K562 (cell line): ENCODE results near the gene HECW1. TPM values are rescaled to one million over a fixed set of nuclear protein-coding genes. Genes with fewer than 3 reads are reported as not detected.

Experiments used
- ATAC-seq: fragments of 200-7000 bp; cut with Tn5 transposase; 3 replicates; pipeline ENCODE4 v1.9.1; 2020; ENCODE audit warnings: moderate library complexity
- BruUV-seq: library from RNA; stranded (reverse); fragments of 400-500 nt; replicated peaks from 2 replicates; lab custom pipeline; 2021; lab: Mats Ljungman, UMichigan
- CTCF ChIA-PET: fragments of 300-600 bp; formaldehyde crosslinking; extraction: SDS; loops from one replicate; lab custom pipeline; 2021; ENCODE audit warnings: low intra/inter-chr PET ratio; lab: Yijun Ruan, JAX
- POLR2A ChIA-PET: fragments of 300-600, 350-650 bp; sonication (Branson Sonifier 250); formaldehyde crosslinking; extraction: SDS; loops from one replicate; lab custom pipeline; 2021; ENCODE audit warnings: antibody characterized with exemption, inconsistent platforms; lab: Yijun Ruan, JAX
- DNase-seq, 4 experiments: peaks; one replicate each; pipeline versions ENCODE4 v3.0.0 to v3.0.0-alpha.2; 2011 to 2018; ENCODE audit warnings: low spot score in 3 of 4, mixed read lengths in 3 of 4; ENCODE audit errors: extremely low read depth in 1 of 4
- FAIRE-seq: peaks from 2 replicates; lab custom pipeline; 2011; peaks lifted over from hg19 to GRCh38; lab: Jason Lieb, UNC
- H2AFZ ChIP-seq: 2 replicates; pipeline ENCODE4 v1.6.0; 2011; ENCODE audit warnings: low read depth, low read length, control low read depth, inconsistent platforms
- H3K27ac ChIP-seq: fragments of 200-600 bp; 3 replicates; pipeline ENCODE4 v1.8.0; 2011; ENCODE audit warnings: low read depth, mild to moderate bottlenecking, control low read depth, inconsistent platforms, low read length, moderate library complexity, mixed read lengths; ENCODE audit errors: extremely low read depth
- H3K27me3 ChIP-seq, 2 experiments: fragments of 300-600 bp in 1 of 2; 2 replicates in 1 of 2; 3 replicates in 1 of 2; pipeline versions ENCODE4 v1.6.0 to v1.8.0; 2011; ENCODE audit warnings: inconsistent platforms in 2 of 2, low read length in 2 of 2, mild to moderate bottlenecking in 1 of 2, mixed read lengths in 1 of 2, moderate library complexity in 1 of 2; ENCODE audit not compliant: control insufficient read depth in 2 of 2, insufficient read depth in 2 of 2
- H3K36me3 ChIP-seq: fragments of 300-600 bp; 3 replicates; pipeline ENCODE4 v1.8.0; 2011; ENCODE audit warnings: mild to moderate bottlenecking, low read length, inconsistent platforms; ENCODE audit not compliant: control insufficient read depth, insufficient read depth
- H3K4me1 ChIP-seq, 2 experiments: fragments of 200-600 bp in 1 of 2; replicated peaks in 1 of 2; 2 replicates in 1 of 2; 3 replicates in 1 of 2; pipeline versions ENCODE4 v1.5.1 to v1.8.0; 2011; ENCODE audit warnings: inconsistent platforms in 2 of 2, low read length in 2 of 2, mild to moderate bottlenecking in 1 of 2, mixed read lengths in 1 of 2, moderate library complexity in 1 of 2; ENCODE audit not compliant: control insufficient read depth in 2 of 2, insufficient read depth in 2 of 2
- H3K4me2 ChIP-seq: 2 replicates; pipeline ENCODE4 v1.6.1; 2011; ENCODE audit warnings: low read length, control low read depth, inconsistent platforms, mixed read lengths; ENCODE audit not compliant: insufficient read depth
- H3K4me3 ChIP-seq: fragments of 200-600 bp; sonication (generic), shearing (Covaris generic); 2 replicates; pipeline ENCODE4 v1.5.1; 2016; ENCODE audit warnings: control low read depth, inconsistent platforms
- H3K79me2 ChIP-seq: fragments of 200-600 bp; 3 replicates; pipeline ENCODE4 v1.8.0; 2011; ENCODE audit warnings: low read length, inconsistent platforms; ENCODE audit not compliant: control insufficient read depth, insufficient read depth
- H3K9ac ChIP-seq, 2 experiments: 2 replicates each; pipeline versions ENCODE4 v1.6.0 to v1.6.1; 2011; ENCODE audit warnings: low read depth in 2 of 2, low read length in 2 of 2, control low read depth in 1 of 2, inconsistent platforms in 1 of 2, mild to moderate bottlenecking in 1 of 2, mixed read lengths in 1 of 2; ENCODE audit not compliant: insufficient read depth in 1 of 2
- H3K9me1 ChIP-seq: one replicate; pipeline ENCODE4 v1.6.0; 2011; ENCODE audit warnings: inconsistent platforms, mild to moderate bottlenecking, low read length, moderate library complexity; ENCODE audit not compliant: control insufficient read depth, insufficient read depth
- H3K9me3 ChIP-seq: replicated peaks from 2 replicates; pipeline ENCODE4 v1.5.1; 2011; ENCODE audit warnings: low read depth, low read length, inconsistent platforms; ENCODE audit not compliant: control insufficient read depth, insufficient read depth
- H4K20me1 ChIP-seq: replicated peaks from 2 replicates; pipeline ENCODE4 v1.6.1; 2011; ENCODE audit warnings: low read length, inconsistent platforms, mixed read lengths; ENCODE audit not compliant: control insufficient read depth, insufficient read depth
- DPF2 ChIP-seq: fragments of 450-650 bp; IDR thresholded peaks from 2 replicates; pipeline ENCODE4 v1.6.1; 2016
- NELFE ChIP-seq: IDR thresholded peaks from 2 replicates; pipeline ENCODE4 v1.6.1; 2011; ENCODE audit warnings: mild to moderate bottlenecking; ENCODE audit not compliant: insufficient read depth, insufficient read length
- SIN3A ChIP-seq, 2 experiments: fragments of 150-350 bp in 1 of 2; IDR thresholded peaks; 2 replicates each; pipeline ENCODE4 v1.6.1; 2011 to 2016; ENCODE audit warnings: borderline replicate concordance in 2 of 2, low read depth in 2 of 2, low read length in 2 of 2, mild to moderate bottlenecking in 2 of 2, moderate library complexity in 2 of 2; ENCODE audit not compliant: control insufficient read depth in 1 of 2
- ZNF133 ChIP-seq: fragments of 250-450 bp; sonication (Bioruptor Pico); IDR thresholded peaks from 2 replicates; pipeline ENCODE4 v1.4.0; 2020; ENCODE audit warnings: mild to moderate bottlenecking
- ZZZ3 ChIP-seq: fragments of 450-650 bp; IDR thresholded peaks from 2 replicates; pipeline ENCODE4 v1.6.1; 2016; ENCODE audit warnings: antibody characterized with exemption, mild to moderate bottlenecking, moderate library complexity
- WGBS: fragments of 100-300 bp; shearing (Covaris generic); methylation state at CpG from one replicate; pipeline ENCODE4 v1.1.6; 2016; ENCODE audit warnings: low coverage, mixed read lengths; ENCODE audit not compliant: insufficient coverage; ENCODE audit errors: missing lambda C conversion rate; 5-methylcytosine and 5-hydroxymethylcytosine counted together
- in situ Hi-C: fragments of 300-500 bp; cut with MboI; formaldehyde crosslinking; loops from 4 replicates; pipeline ENCODE4 v1.15.0; 2018; ENCODE audit warnings: inconsistent platforms, mixed read lengths
- intact Hi-C: fragments of 100-400 bp; cut with micrococcal nuclease; formaldehyde crosslinking; loops from 2 replicates; pipeline ENCODE4 v1.14.2; 2022
- polyA plus RNA-seq, 8 experiments: library from polyadenylated mRNA; depleted of rRNA in 4 of 8; stranded (reverse) in 5 of 8; unstranded in 3 of 8; fragments of >200 nt; fragmentation: Nextera tagmentation in 2 of 8; fragmentation: Illumina TruSeq in 1 of 8; extraction: Ambion mirVana in 2 of 8; extraction: Trizol in 1 of 8; gene quantifications; 2 replicates each; pipeline versions ENCODE4 v1.2.1 to v1.2.3, GENCODE V29; 2011 to 2014; ENCODE audit warnings: inconsistent platforms in 1 of 8, missing spikeins in 1 of 8
- total RNA-seq, 7 experiments: library from RNA; depleted of rRNA in 6 of 7; stranded (reverse); fragments of >200 nt in 6 of 7; fragmentation: Illumina TruSeq in 2 of 7; extraction: Trizol in 2 of 7; gene quantifications; 2 replicates each; pipeline versions ENCODE4 v1.2.1 to v1.2.3, GENCODE V29; 2011 to 2021; ENCODE audit warnings: low replicate concordance in 1 of 7
- TF ChIP-seq, protein P1 (sequence below), 2 experiments: fragments of 450-650 bp in 1 of 2; IDR thresholded peaks; 2 replicates each; pipeline ENCODE4 v1.6.1; 2011 to 2017; ENCODE audit warnings: low read depth in 2 of 2, antibody characterized with exemption in 1 of 2, borderline replicate concordance in 1 of 2, low read length in 1 of 2, mild to moderate bottlenecking in 1 of 2, mixed read lengths in 1 of 2; ENCODE audit not compliant: control insufficient read depth in 1 of 2
- TF ChIP-seq, protein P2 (sequence below): fragments of 450-650 bp; formaldehyde crosslinking; IDR thresholded peaks from 2 replicates; pipeline ENCODE4 v1.4.0; 2020; ENCODE audit warnings: mild to moderate bottlenecking, moderate library complexity
- TF ChIP-seq, protein P3 (sequence below): sonication (generic); IDR thresholded peaks from 2 replicates; pipeline ENCODE4 v1.6.1; 2016
- TF ChIP-seq, protein P4 (sequence below): fragments of 450-650 bp; formaldehyde crosslinking; IDR thresholded peaks from 2 replicates; pipeline ENCODE4 v1.4.0; 2020; ENCODE audit warnings: mild to moderate bottlenecking, moderate library complexity
- TF ChIP-seq, protein P5 (sequence below): IDR thresholded peaks from 3 replicates; pipeline ENCODE4 v1.6.1; 2011; ENCODE audit warnings: borderline replicate concordance, mild to moderate bottlenecking, moderate library complexity; ENCODE audit not compliant: insufficient read length; ENCODE audit errors: extremely low read depth

The HECW1 gene
- total and polyA plus RNA-seq, 9 of the 15 experiments (the other 6 are each of a cell fraction or from before 2014, with no cell fraction given) = 0.07 to 0.31 (median 0.13) TPM; not detected in 4

DNA sequence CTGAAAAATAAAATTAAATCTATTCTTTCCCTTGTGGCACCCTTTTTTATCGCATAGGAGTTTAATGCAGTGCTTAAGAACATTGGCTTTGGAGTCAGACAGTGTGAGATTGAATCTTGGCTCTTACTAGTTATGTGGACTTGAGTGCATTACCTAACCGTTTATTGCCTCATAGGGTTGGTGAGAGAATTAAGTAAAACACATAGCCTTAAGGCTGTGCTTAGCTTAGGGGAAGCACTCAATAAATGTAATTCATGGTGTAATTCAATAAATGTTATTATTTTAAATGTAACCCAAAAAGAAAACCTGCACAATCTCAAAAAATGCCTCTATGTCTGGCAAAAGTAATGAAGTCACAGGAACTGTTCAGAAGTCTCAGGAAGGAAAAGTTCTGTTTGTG lies 473.1 kb downstream of the HECW1 start:
- Histone ChIP-seq H4K20me1 (0 out of 2 replicates have a peak, but pooled peaks cover 4% of the 10 kb centered on the region), H3K36me3 (no peaks in the 10 kb centered on the region), H3K4me2 (no peak overlapping the region), H3K4me3 (no peak overlapping the region), H3K9me1 (no peaks in the 10 kb centered on the region), H3K79me2 (peaks cover 60% of the 10 kb centered on the region), H2AFZ (no peak overlapping the region), H3K27me3 (no peaks in the 10 kb centered on the region; a peak in 1 of 5 replicates), H3K4me1 (peaks cover 7 to 10% of the 10 kb centered on the region in 2 experiments; a peak in 4 of 5 replicates), H3K27ac (no peak overlapping the region), H3K9me3 (no peaks in the 10 kb centered on the region), H3K9ac (no peak overlapping the region)
- ChIA-PET CTCF (interaction anchor here (1.2 kb wide), 1 partner anchor 253 kb away, joined by 4 read pairs; no protein-coding TSS in a partner anchor), POLR2A (interaction anchor here (0.7 to 2.4 kb wide), 2 partner anchors 17 to 36 kb away, joined by 3 to 5 read pairs; no protein-coding TSS in a partner anchor)
- no peak for DNase-seq
- ATAC-seq = no peak
- in situ Hi-C loops = loop anchor here (10.0 kb wide), 1 partner anchor 249 kb away; no protein-coding TSS in a partner anchor
- 66% methylated on average over 2 of the region's 2 CpGs for WGBS
- BruUV-seq = no TSS peak
- FAIRE-seq = no peak
- intact Hi-C loops = loop anchor here (10.0 kb wide), 1 partner anchor 369 kb away; no protein-coding TSS in a partner anchor
- TF ChIP-seq, protein P1, sequence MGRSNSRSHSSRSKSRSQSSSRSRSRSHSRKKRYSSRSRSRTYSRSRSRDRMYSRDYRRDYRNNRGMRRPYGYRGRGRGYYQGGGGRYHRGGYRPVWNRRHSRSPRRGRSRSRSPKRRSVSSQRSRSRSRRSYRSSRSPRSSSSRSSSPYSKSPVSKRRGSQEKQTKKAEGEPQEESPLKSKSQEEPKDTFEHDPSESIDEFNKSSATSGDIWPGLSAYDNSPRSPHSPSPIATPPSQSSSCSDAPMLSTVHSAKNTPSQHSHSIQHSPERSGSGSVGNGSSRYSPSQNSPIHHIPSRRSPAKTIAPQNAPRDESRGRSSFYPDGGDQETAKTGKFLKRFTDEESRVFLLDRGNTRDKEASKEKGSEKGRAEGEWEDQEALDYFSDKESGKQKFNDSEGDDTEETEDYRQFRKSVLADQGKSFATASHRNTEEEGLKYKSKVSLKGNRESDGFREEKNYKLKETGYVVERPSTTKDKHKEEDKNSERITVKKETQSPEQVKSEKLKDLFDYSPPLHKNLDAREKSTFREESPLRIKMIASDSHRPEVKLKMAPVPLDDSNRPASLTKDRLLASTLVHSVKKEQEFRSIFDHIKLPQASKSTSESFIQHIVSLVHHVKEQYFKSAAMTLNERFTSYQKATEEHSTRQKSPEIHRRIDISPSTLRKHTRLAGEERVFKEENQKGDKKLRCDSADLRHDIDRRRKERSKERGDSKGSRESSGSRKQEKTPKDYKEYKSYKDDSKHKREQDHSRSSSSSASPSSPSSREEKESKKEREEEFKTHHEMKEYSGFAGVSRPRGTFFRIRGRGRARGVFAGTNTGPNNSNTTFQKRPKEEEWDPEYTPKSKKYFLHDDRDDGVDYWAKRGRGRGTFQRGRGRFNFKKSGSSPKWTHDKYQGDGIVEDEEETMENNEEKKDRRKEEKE (IDR thresholded peaks at IDR 0.05; ENCODE audit: borderline replicate concordance in 1 of 2, control insufficient read depth in 1 of 2, low read depth in 2 of 2, low read length in 1 of 2) = no peak
- no peak for TF ChIP-seq ZZZ3
- TF ChIP-seq, protein P2, sequence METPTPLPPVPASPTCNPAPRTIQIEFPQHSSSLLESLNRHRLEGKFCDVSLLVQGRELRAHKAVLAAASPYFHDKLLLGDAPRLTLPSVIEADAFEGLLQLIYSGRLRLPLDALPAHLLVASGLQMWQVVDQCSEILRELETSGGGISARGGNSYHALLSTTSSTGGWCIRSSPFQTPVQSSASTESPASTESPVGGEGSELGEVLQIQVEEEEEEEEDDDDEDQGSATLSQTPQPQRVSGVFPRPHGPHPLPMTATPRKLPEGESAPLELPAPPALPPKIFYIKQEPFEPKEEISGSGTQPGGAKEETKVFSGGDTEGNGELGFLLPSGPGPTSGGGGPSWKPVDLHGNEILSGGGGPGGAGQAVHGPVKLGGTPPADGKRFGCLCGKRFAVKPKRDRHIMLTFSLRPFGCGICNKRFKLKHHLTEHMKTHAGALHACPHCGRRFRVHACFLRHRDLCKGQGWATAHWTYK = no peak
- TF ChIP-seq, protein P3, sequence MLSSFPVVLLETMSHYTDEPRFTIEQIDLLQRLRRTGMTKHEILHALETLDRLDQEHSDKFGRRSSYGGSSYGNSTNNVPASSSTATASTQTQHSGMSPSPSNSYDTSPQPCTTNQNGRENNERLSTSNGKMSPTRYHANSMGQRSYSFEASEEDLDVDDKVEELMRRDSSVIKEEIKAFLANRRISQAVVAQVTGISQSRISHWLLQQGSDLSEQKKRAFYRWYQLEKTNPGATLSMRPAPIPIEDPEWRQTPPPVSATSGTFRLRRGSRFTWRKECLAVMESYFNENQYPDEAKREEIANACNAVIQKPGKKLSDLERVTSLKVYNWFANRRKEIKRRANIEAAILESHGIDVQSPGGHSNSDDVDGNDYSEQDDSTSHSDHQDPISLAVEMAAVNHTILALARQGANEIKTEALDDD = peak; percentile 68
- TF ChIP-seq ZNF133 (CRISPR knock-in tag) = no peak
- TF ChIP-seq, protein P4, sequence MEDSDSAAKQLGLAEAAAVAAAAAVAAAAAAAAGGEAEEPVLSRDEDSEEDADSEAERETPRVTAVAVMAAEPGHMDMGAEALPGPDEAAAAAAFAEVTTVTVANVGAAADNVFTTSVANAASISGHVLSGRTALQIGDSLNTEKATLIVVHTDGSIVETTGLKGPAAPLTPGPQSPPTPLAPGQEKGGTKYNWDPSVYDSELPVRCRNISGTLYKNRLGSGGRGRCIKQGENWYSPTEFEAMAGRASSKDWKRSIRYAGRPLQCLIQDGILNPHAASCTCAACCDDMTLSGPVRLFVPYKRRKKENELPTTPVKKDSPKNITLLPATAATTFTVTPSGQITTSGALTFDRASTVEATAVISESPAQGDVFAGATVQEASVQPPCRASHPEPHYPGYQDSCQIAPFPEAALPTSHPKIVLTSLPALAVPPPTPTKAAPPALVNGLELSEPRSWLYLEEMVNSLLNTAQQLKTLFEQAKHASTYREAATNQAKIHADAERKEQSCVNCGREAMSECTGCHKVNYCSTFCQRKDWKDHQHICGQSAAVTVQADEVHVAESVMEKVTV (CRISPR knock-in tag) = 0 out of 2 replicates have a peak, but pooled peaks have one; percentile 12
- TF ChIP-seq, protein P5, sequence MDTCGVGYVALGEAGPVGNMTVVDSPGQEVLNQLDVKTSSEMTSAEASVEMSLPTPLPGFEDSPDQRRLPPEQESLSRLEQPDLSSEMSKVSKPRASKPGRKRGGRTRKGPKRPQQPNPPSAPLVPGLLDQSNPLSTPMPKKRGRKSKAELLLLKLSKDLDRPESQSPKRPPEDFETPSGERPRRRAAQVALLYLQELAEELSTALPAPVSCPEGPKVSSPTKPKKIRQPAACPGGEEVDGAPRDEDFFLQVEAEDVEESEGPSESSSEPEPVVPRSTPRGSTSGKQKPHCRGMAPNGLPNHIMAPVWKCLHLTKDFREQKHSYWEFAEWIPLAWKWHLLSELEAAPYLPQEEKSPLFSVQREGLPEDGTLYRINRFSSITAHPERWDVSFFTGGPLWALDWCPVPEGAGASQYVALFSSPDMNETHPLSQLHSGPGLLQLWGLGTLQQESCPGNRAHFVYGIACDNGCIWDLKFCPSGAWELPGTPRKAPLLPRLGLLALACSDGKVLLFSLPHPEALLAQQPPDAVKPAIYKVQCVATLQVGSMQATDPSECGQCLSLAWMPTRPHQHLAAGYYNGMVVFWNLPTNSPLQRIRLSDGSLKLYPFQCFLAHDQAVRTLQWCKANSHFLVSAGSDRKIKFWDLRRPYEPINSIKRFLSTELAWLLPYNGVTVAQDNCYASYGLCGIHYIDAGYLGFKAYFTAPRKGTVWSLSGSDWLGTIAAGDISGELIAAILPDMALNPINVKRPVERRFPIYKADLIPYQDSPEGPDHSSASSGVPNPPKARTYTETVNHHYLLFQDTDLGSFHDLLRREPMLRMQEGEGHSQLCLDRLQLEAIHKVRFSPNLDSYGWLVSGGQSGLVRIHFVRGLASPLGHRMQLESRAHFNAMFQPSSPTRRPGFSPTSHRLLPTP = no peak
- no peak for TF ChIP-seq SIN3A (IDR thresholded peaks at IDR 0.05; ENCODE audit: borderline replicate concordance in 2 of 2, control insufficient read depth in 1 of 2, low read depth in 2 of 2, low read length in 2 of 2)
- no peak for TF ChIP-seq NELFE
- TF ChIP-seq DPF2 = no peak
